ENCODE measurements around the gene PTK6.

The PTK6 gene

GRCh38 chr20:63538204-63539091 lies 1.3 kb upstream of the PTK6 start:
- Histone ChIP-seq H3K9me3 (ENCODE audit: control insufficient read depth, low read depth, low read length) (no peaks in the 10 kb centered on the region), H3K27ac (ENCODE audit: low read length) (no peak overlapping the region), H3K36me3 (ENCODE audit: control insufficient read depth, low read depth, low read length) (no peaks in the 10 kb centered on the region), H3K9ac (ENCODE audit: low read length) (no peak overlapping the region), H3K4me1 (ENCODE audit: control insufficient read depth, low read depth, low read length) (no peaks in the 10 kb centered on the region), H3K4me3 (ENCODE audit: low read length) (peak overlapping the region; percentile 40), H3K27me3 (ENCODE audit: control insufficient read depth, insufficient read depth, low read length) (no peaks in the 10 kb centered on the region)

- H3K9ac ChIP-seq (ENCODE audit: low read length), result no peak overlapping the region
- H3K4me1 ChIP-seq (ENCODE audit: control insufficient read depth, low read depth, low read length), result no peaks in the 10 kb centered on the region
- H3K4me3 ChIP-seq (ENCODE audit: low read length), result peak overlapping the region; percentile 40
- H3K9me3 ChIP-seq (ENCODE audit: control insufficient read depth, low read depth, low read length), result no peaks in the 10 kb centered on the region
- H3K36me3 ChIP-seq (ENCODE audit: control insufficient read depth, low read depth, low read length), result no peaks in the 10 kb centered on the region
- H3K27ac ChIP-seq (ENCODE audit: low read length), result no peak overlapping the region
- H3K27me3 ChIP-seq (ENCODE audit: control insufficient read depth, insufficient read depth, low read length), result no peaks in the 10 kb centered on the region
These were observed 488 bp upstream of the PTK6 start for GRCh38 chr20:63537525-63538203.

- Histone ChIP-seq H3K27me3 (ENCODE audit: control insufficient read depth, insufficient read depth, low read length) (no peaks in the 10 kb centered on the region), H3K36me3 (ENCODE audit: control insufficient read depth, low read depth, low read length) (no peaks in the 10 kb centered on the region), H3K4me3 (ENCODE audit: low read length) (no peak overlapping the region), H3K27ac (ENCODE audit: low read length) (no peak overlapping the region), H3K9ac (ENCODE audit: low read length) (no peak overlapping the region), H3K9me3 (ENCODE audit: control insufficient read depth, low read depth, low read length) (no peaks in the 10 kb centered on the region), H3K4me1 (ENCODE audit: control insufficient read depth, low read depth, low read length) (no peaks in the 10 kb centered on the region)
These were observed 767 bp downstream of the PTK6 start for GRCh38 chr20:63536241-63536977.

- Histone ChIP-seq H3K4me1 (ENCODE audit: control insufficient read depth, low read depth, low read length) (no peaks in the 10 kb centered on the region), H3K9ac (ENCODE audit: low read length) (no peak overlapping the region), H3K36me3 (ENCODE audit: control insufficient read depth, low read depth, low read length) (no peaks in the 10 kb centered on the region), H3K4me3 (ENCODE audit: low read length) (no peak overlapping the region), H3K9me3 (ENCODE audit: control insufficient read depth, low read depth, low read length) (no peaks in the 10 kb centered on the region), H3K27me3 (ENCODE audit: control insufficient read depth, insufficient read depth, low read length) (no peaks in the 10 kb centered on the region), H3K27ac (ENCODE audit: low read length) (no peak overlapping the region)
These were observed 2.1 kb downstream of the PTK6 start for GRCh38 chr20:63534831-63535651.

GRCh38 chr20:63534427-63534830 lies 2.7 kb downstream of the PTK6 start:
- no peak overlapping the region for H3K4me3 ChIP-seq (ENCODE audit: low read length)
- no peaks in the 10 kb centered on the region for H3K4me1 ChIP-seq (ENCODE audit: control insufficient read depth, low read depth, low read length)
- H3K27me3 ChIP-seq (ENCODE audit: control insufficient read depth, insufficient read depth, low read length), result no peaks in the 10 kb centered on the region
- no peaks in the 10 kb centered on the region for H3K36me3 ChIP-seq (ENCODE audit: control insufficient read depth, low read depth, low read length)
- H3K9ac ChIP-seq (ENCODE audit: low read length), result no peak overlapping the region
- H3K27ac ChIP-seq (ENCODE audit: low read length), result no peak overlapping the region
- no peaks in the 10 kb centered on the region for H3K9me3 ChIP-seq (ENCODE audit: control insufficient read depth, low read depth, low read length)

GRCh38 chr20:63533871-63534393 lies 3.2 kb downstream of the PTK6 start:
- Histone ChIP-seq H3K9me3 (ENCODE audit: control insufficient read depth, low read depth, low read length) (no peaks in the 10 kb centered on the region), H3K4me3 (ENCODE audit: low read length) (no peak overlapping the region), H3K27me3 (ENCODE audit: control insufficient read depth, insufficient read depth, low read length) (no peaks in the 10 kb centered on the region), H3K36me3 (ENCODE audit: control insufficient read depth, low read depth, low read length) (no peaks in the 10 kb centered on the region), H3K4me1 (ENCODE audit: control insufficient read depth, low read depth, low read length) (no peaks in the 10 kb centered on the region), H3K9ac (ENCODE audit: low read length) (no peak overlapping the region), H3K27ac (ENCODE audit: low read length) (no peak overlapping the region)

GRCh38 chr20:63533388-63533787 lies 3.8 kb downstream of the PTK6 start:
- Histone ChIP-seq H3K4me3 (ENCODE audit: low read length) (no peak overlapping the region), H3K36me3 (ENCODE audit: control insufficient read depth, low read depth, low read length) (no peaks in the 10 kb centered on the region), H3K9ac (ENCODE audit: low read length) (no peak overlapping the region), H3K27ac (ENCODE audit: low read length) (no peak overlapping the region), H3K27me3 (ENCODE audit: control insufficient read depth, insufficient read depth, low read length) (no peaks in the 10 kb centered on the region), H3K4me1 (ENCODE audit: control insufficient read depth, low read depth, low read length) (no peaks in the 10 kb centered on the region), H3K9me3 (ENCODE audit: control insufficient read depth, low read depth, low read length) (no peaks in the 10 kb centered on the region)

GRCh38 chr20:63532449-63532971 lies 4.7 kb downstream of the PTK6 start:
- H3K27ac ChIP-seq (ENCODE audit: low read length), result no peak overlapping the region
- H3K9ac ChIP-seq (ENCODE audit: low read length), result no peak overlapping the region
- H3K27me3 ChIP-seq (ENCODE audit: control insufficient read depth, insufficient read depth, low read length), result no peaks in the 10 kb centered on the region
- H3K4me3 ChIP-seq (ENCODE audit: low read length), result no peak overlapping the region
- no peaks in the 10 kb centered on the region for H3K36me3 ChIP-seq (ENCODE audit: control insufficient read depth, low read depth, low read length)
- no peaks in the 10 kb centered on the region for H3K9me3 ChIP-seq (ENCODE audit: control insufficient read depth, low read depth, low read length)
- no peaks in the 10 kb centered on the region for H3K4me1 ChIP-seq (ENCODE audit: control insufficient read depth, low read depth, low read length)

- Histone ChIP-seq H3K9me3 (ENCODE audit: control insufficient read depth, low read depth, low read length) (no peaks in the 10 kb centered on the region), H3K4me3 (ENCODE audit: low read length) (no peak overlapping the region), H3K27me3 (ENCODE audit: control insufficient read depth, insufficient read depth, low read length) (no peaks in the 10 kb centered on the region), H3K27ac (ENCODE audit: low read length) (no peak overlapping the region), H3K4me1 (ENCODE audit: control insufficient read depth, low read depth, low read length) (no peaks in the 10 kb centered on the region), H3K9ac (ENCODE audit: low read length) (no peak overlapping the region), H3K36me3 (ENCODE audit: control insufficient read depth, low read depth, low read length) (no peaks in the 10 kb centered on the region)
These were observed 5.3 kb downstream of the PTK6 start for GRCh38 chr20:63531686-63532448.

- no peak overlapping the region for H3K4me3 ChIP-seq (ENCODE audit: low read length)
- H3K27me3 ChIP-seq (ENCODE audit: control insufficient read depth, insufficient read depth, low read length), result no peaks in the 10 kb centered on the region
These were observed 6.4 kb downstream of the PTK6 start for GRCh38 chr20:63530788-63531160.

More at GRCh38 chr20:63530788-63531160, 6.4 kb downstream of the PTK6 start:
- H3K27ac ChIP-seq (ENCODE audit: low read length), result no peak overlapping the region
- no peaks in the 10 kb centered on the region for H3K4me1 ChIP-seq (ENCODE audit: control insufficient read depth, low read depth, low read length)
- no peak overlapping the region for H3K9ac ChIP-seq (ENCODE audit: low read length)
- H3K9me3 ChIP-seq (ENCODE audit: control insufficient read depth, low read depth, low read length), result no peaks in the 10 kb centered on the region
- no peaks in the 10 kb centered on the region for H3K36me3 ChIP-seq (ENCODE audit: control insufficient read depth, low read depth, low read length)
